PC-3 (cell line): ENCODE data around the gene METTL16.
"Not testable (repeated sequence)": the region's sequence is repeated elsewhere in the genome, so short reads cannot be mapped to it uniquely, and the experiment has no call there.

Source experiments
- CTCF ChIP-seq: fragments of 300-600 bp; sonication (generic); conservative IDR thresholded peaks from 2 replicates; pipeline ENCODE4 v1.5.1; 2017; ENCODE audit warnings: antibody characterized with exemption, low read depth, mild to moderate bottlenecking, low read length
- EZH2 ChIP-seq: fragments of 300-600 bp; sonication (generic); IDR thresholded peaks from one replicate; pipeline ENCODE4 v1.6.1; 2017; ENCODE audit warnings: antibody characterized with exemption, mild to moderate bottlenecking, low read length; ENCODE audit not compliant: unreplicated experiment
- EZH2phosphoT487 ChIP-seq: fragments of 300-600 bp; sonication (generic); IDR thresholded peaks from 2 replicates; pipeline ENCODE4 v1.6.1; 2018; ENCODE audit warnings: mild to moderate bottlenecking, antibody characterized with exemption, low read length, borderline replicate concordance

GRCh38 chr17:2489286-2489685, 22.4 kb downstream of the METTL16 start:
- TF ChIP-seq CTCF, EZH2, EZH2phosphoT487: not testable (repeated sequence)
